Muscle layer of colon (tissue), 2 donors: ENCODE measurements around the gene AJM1.
"Not testable (repeated sequence)": the region's sequence is repeated elsewhere in the genome, so short reads cannot be mapped to it uniquely, and the experiment has no call there.

ENCODE experiments used
- H3K27ac ChIP-seq: one replicate; pipeline ENCODE4 v1.7.0; 2013; ENCODE audit warnings: low read depth, mild to moderate bottlenecking, low read length, moderate library complexity
- H3K27me3 ChIP-seq, 2 donors: one replicate each; pipeline ENCODE4 v1.7.0; 2013; ENCODE audit warnings: low read length in 2 of 2, mild to moderate bottlenecking in 2 of 2; ENCODE audit not compliant: insufficient read depth in 2 of 2, control insufficient read depth in 1 of 2
- H3K36me3 ChIP-seq: one replicate; pipeline ENCODE4 v1.7.0; 2013; ENCODE audit warnings: mild to moderate bottlenecking, low read length; ENCODE audit not compliant: insufficient read depth
- H3K4me1 ChIP-seq: one replicate; pipeline ENCODE4 v1.7.0; 2013; ENCODE audit warnings: mild to moderate bottlenecking, low read length; ENCODE audit not compliant: insufficient read depth
- H3K4me3 ChIP-seq, 2 donors: one replicate each; pipeline ENCODE4 v1.7.0; 2013; ENCODE audit warnings: low read length in 2 of 2, low read depth in 1 of 2, mild to moderate bottlenecking in 1 of 2, moderate library complexity in 1 of 2
- H3K9ac ChIP-seq: one replicate; pipeline ENCODE4 v1.7.0; 2013; ENCODE audit warnings: low read length
- H3K9me3 ChIP-seq: one replicate; pipeline ENCODE4 v1.7.0; 2013; ENCODE audit warnings: mild to moderate bottlenecking, low read length
- donor health status: abdominal sarcoma.
- donor health status: Adenocarcinoma of cecum.

Gene AJM1

GRCh38 chr9:136882109-136882946, 40.0 kb downstream of the AJM1 start:
- Histone ChIP-seq H3K27ac (peak overlapping the region; percentile 44), H3K9ac (no peak overlapping the region), H3K4me3 (no peak overlapping the region)

GRCh38 chr9:136882947-136883283, 40.6 kb downstream of the AJM1 start:
- H3K27me3 ChIP-seq, H3K27ac ChIP-seq: not testable (repeated sequence)

More at GRCh38 chr9:136882109-136882946, 40.0 kb downstream of the AJM1 start:
- no peaks in the 10 kb centered on the region for H3K27me3 ChIP-seq
- no peaks in the 10 kb centered on the region for H3K9me3 ChIP-seq
- no peaks in the 10 kb centered on the region for H3K36me3 ChIP-seq
- H3K4me1 ChIP-seq: peaks cover 10% of the 10 kb centered on the region

GRCh38 chr9:136883670-136884069, 41.4 kb downstream of the AJM1 start:
- H3K4me1 ChIP-seq: peaks cover 13% of the 10 kb centered on the region
- not testable (repeated sequence) for H3K4me3 ChIP-seq, H3K9me3 ChIP-seq, H3K27ac ChIP-seq, H3K27me3 ChIP-seq, H3K9ac ChIP-seq, H3K36me3 ChIP-seq

More at GRCh38 chr9:136882947-136883283, 40.6 kb downstream of the AJM1 start:
- not testable (repeated sequence) for H3K9ac ChIP-seq, H3K9me3 ChIP-seq, H3K36me3 ChIP-seq, H3K4me3 ChIP-seq
- H3K4me1 ChIP-seq: peaks cover 13% of the 10 kb centered on the region

GRCh38 chr9:136885950-136886578, 43.8 kb downstream of the AJM1 start, which contains the start of gene TRAF2:
TRAF2 (plus strand) TSS chr9:136886516; CDS start chr9:136898741, 12,225 bp downstream.
- H3K27me3 ChIP-seq: no peaks in the 10 kb centered on the region
- H3K4me3 ChIP-seq: peak within 1 kb of the TSS; percentile 66 to 71
- peaks cover 13% of the 10 kb centered on the region for H3K4me1 ChIP-seq
- H3K36me3 ChIP-seq: no peaks in the 10 kb centered on the region
- H3K27ac ChIP-seq: peak within 1 kb of the TSS; percentile 70
- peak within 1 kb of the TSS; percentile 44 for H3K9ac ChIP-seq
- no peaks in the 10 kb centered on the region for H3K9me3 ChIP-seq

- Histone ChIP-seq H3K36me3 (no peaks in the 10 kb centered on the region), H3K27me3 (no peaks in the 10 kb centered on the region), H3K9ac (peak overlapping the region; percentile 44), H3K27ac (peak overlapping the region; percentile 70), H3K4me3 (peak overlapping the region; percentile 66 to 68), H3K9me3 (no peaks in the 10 kb centered on the region), H3K4me1 (peaks cover 8% of the 10 kb centered on the region)
Observed at GRCh38 chr9:136886610-136887597, 44.6 kb downstream of the AJM1 start.

- Histone ChIP-seq H3K27me3 (no peaks in the 10 kb centered on the region), H3K9ac (no peak overlapping the region), H3K4me1 (peaks cover 5% of the 10 kb centered on the region), H3K36me3 (peaks cover 6% of the 10 kb centered on the region), H3K9me3 (no peaks in the 10 kb centered on the region), H3K27ac (no peak overlapping the region), H3K4me3 (no peak overlapping the region)
Observed at GRCh38 chr9:136888454-136888853, 46.2 kb downstream of the AJM1 start.

- Histone ChIP-seq H3K4me1 (peaks cover 5% of the 10 kb centered on the region), H3K4me3 (no peak overlapping the region), H3K36me3 (peaks cover 6% of the 10 kb centered on the region)
Observed at GRCh38 chr9:136889858-136890257, 47.6 kb downstream of the AJM1 start.

GRCh38 chr9:136890661-136891060, 48.4 kb downstream of the AJM1 start:
- peaks cover 6% of the 10 kb centered on the region for H3K36me3 ChIP-seq

More at GRCh38 chr9:136889858-136890257, 47.6 kb downstream of the AJM1 start:
- no peak overlapping the region for H3K27ac ChIP-seq
- no peaks in the 10 kb centered on the region for H3K9me3 ChIP-seq
- H3K27me3 ChIP-seq: no peaks in the 10 kb centered on the region
- no peak overlapping the region for H3K9ac ChIP-seq

More at GRCh38 chr9:136890661-136891060, 48.4 kb downstream of the AJM1 start:
- Histone ChIP-seq H3K9ac (no peak overlapping the region), H3K27ac (no peak overlapping the region), H3K4me3 (no peak overlapping the region), H3K4me1 (peaks cover 5% of the 10 kb centered on the region), H3K9me3 (no peaks in the 10 kb centered on the region), H3K27me3 (no peaks in the 10 kb centered on the region)
